Renal pelvis (tissue), 4 donors: ENCODE results near the gene NT5DC3. TPM values are rescaled to one million over a fixed set of nuclear protein-coding genes. Genes with fewer than 3 reads are reported as not detected.
A peak's percentile ranks its signal among the peaks of the same experiment; 100 is the strongest.

Source experiments
- DNase-seq: peaks from one replicate; pipeline ENCODE4 v3.0.0-alpha.2; 2013
- polyA plus RNA-seq, 3 donors: library from polyadenylated mRNA; unstranded; fragments of 120-200 nt; gene quantifications; one replicate each; pipeline ENCODE4 v1.2.1, GENCODE V29; 2013; ENCODE audit not compliant: insufficient read length in 3 of 3

The NT5DC3 gene
- polyA plus RNA-seq, 3 donors, result 4.1 to 8.5 (median 8.5) TPM

DNA sequence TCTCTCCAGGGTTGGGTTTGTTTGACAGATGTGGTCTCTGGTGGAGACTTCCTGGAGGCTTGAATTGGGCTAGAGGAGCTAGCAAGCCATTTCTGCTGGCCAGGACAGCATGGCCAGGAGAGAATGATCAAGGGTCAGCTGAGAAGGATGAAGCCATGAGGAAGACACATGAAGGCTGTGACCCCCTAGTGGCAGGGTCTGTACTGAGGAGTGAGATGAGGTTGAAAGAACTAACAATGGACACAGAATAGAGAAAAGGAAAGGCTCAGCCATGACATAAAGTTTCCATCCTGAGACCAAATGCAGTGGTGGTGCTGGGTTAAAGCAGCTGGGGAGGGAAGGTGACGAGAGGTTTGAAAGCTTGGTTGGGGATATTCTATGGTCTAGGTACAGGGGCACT lies 89.9 kb downstream of the NT5DC3 start:
- no peak for DNase-seq

- no peak for DNase-seq
These were observed 92.2 kb downstream of the NT5DC3 start for GRCh38 chr12:103748875-103749274.

DNA sequence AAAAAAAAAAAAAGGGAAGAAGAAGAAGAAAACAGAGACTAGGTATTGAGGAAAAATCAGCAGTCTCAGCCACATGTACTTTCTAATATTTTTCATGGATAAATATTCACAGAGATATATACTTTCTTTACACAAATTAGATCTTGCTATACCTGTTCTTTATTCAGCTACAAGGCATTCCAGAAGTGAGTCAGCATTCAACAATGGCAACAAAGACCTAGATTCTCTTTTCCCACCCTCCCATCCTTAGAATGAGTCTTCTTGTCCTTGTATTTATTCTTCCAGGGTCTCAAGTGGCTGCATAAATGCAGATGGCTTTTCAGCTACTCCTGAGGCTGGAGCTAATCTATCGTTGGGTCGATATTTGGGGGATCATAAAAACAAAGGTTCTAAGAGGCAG lies 93.0 kb downstream of the NT5DC3 start:
- DNase-seq, result no peak

DNA sequence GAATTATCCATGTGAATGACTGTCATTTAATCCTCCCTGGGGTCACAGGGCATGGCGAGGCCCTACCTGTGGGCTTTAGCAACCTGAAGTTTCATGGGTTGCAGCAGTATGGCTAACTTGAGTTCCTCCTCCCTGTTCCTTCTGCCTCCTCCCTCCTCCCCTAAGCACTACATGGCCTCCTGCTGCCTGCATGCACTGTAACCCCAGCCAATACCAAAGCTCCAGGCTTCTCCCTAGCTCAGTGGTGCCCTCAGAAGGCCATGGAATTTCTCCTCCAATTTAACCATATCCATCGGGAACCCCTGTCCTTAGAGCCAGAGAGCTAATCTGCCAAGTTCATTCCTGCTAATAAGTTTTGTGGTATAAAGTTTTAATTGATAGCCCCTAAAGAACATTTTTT lies 95.1 kb downstream of the NT5DC3 start:
- no peak for DNase-seq

- no peak for DNase-seq
These were observed 97.2 kb downstream of the NT5DC3 start for GRCh38 chr12:103743788-103744187.

DNA sequence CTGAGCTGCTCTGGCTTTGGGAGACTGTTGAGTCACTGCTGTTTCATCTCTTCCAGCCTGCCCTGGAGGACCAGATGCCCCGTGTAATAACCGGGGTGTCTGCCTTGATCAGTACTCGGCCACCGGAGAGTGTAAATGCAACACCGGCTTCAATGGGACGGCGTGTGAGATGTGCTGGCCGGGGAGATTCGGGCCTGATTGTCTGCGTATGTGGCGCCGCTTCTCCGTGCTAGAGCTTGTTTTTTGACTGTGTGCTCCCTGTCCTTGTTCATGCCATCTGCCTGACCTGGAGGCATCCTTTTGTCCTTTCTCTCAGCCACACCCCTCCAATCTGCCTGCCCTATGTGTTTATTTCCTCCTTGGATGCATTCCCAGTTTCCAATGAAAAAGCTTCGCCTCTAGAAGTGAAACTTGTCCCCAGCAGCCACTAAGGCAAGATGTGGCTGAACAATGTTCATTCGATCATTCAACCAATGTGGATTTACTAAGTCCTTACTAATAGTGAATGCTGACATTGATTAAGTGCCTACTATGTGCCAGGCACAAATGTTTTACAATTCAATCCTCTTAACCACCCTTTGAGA lies 98.6 kb downstream of the NT5DC3 start:
- peak; percentile 4 for DNase-seq

DNA sequence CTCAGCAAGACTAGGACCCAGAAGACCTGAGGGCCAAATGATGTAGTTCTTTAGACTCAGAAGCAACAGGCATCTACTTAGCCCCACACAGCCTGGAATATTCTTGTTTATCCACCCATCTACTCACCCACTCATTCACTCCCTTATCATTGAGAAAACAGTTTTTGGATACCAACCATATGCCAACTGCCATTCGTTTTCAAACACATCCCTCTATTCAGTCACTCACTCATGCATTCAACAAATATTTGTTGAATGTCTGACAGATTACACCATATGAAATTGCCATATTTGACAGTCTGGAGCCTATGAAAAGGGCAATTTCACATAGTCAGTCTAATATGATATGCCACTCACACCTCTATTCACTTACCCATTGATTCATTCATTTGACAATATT lies 103.2 kb downstream of the NT5DC3 start:
- DNase-seq, result no peak

- DNase-seq, result no peak
These were observed 104.5 kb downstream of the NT5DC3 start for GRCh38 chr12:103736572-103736971.

- DNase-seq, result no peak
These were observed 105.7 kb downstream of the NT5DC3 start for GRCh38 chr12:103735291-103735690.

GRCh38 chr12:103734863-103735262 lies 106.2 kb downstream of the NT5DC3 start:
- DNase-seq, result no peak

DNA sequence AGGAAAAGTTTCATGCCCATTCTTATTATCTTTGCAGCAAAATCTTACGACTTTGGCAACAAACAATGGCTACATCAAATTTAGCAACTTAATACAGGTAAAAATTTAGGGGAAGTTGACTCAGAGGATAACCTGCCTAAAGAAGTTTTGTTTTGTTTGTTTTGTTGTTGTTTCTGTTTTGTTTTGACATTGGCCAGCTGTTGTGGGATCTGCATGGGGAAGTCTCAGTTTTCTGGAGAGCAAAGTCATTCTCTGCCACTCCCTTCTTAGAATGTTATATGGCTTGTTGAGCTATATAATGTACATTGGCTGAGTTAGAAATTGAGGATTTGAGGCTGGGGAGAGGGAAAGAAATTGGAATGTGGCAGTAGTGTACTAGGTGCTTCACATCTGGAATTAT lies 109.5 kb downstream of the NT5DC3 start:
- no peak for DNase-seq

DNA sequence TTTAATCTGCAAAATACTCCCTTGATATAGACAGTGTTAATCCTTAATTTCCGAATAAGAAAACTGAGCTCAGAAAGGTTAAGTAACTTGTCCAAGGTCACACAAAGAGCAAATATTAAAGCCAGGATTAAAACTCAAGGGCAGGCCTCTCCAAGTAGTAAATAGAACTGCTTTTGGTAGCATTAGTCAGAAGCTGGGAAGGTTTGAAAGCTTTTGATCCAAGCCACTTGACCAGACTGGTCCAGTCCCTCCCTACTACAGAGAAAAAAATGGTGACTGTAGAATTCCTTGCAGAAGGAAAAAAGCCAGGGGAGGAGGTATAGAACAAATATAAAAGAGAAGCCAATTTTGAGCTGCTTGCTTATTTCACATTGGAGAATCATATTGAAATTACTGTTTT lies 111.5 kb downstream of the NT5DC3 start:
- no peak for DNase-seq

DNA sequence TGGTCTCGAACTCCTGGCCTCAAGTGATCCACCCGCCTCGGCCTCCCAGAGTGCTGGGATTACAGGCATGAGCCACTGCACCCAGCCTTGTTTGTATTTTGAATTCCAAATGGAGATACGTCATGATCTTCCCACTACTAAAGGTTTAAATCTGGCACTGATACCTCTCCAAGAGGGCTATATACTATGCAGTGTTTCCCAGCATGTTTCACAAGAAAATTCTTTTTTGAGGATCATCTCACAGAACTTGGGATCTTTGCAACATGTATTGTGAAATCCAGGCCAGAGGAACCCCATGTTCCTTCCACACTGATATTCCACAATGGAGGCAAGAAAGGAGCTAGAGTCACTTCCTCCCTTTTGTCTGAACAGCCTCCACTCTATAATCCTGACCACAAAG lies 112.7 kb downstream of the NT5DC3 start:
- no peak for DNase-seq

- no peak for DNase-seq
These were observed 113.4 kb downstream of the NT5DC3 start for GRCh38 chr12:103727638-103728037.

DNA sequence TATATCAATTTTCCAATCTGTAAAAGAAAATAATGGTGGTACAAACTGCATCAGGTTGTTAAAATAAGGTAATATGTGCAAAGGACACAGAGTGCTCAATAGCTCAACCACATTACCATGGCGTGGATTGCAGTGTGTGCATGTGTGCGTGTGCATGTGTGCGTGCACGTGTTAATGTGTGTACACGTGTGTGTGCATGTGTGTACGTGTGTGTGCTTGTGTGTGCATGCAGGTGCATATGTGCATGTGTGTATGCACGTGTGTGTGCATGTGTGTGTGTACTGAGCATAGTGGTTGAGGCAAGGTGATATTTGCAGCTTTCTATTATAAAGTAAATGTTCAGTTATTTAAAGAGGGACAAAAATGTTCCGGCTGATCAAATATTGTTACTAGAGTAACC lies 115.6 kb downstream of the NT5DC3 start:
- no peak for DNase-seq

Other genes starting within 250 kb of the NT5DC3 start
- gene HSP90B1, start 89.2 kb upstream of the NT5DC3 start, polyA plus RNA-seq, result 1,000 to 10,000 TPM in 1 of 3 donors, 100 to 1,000 TPM in 2; 858 to 1,078 (median 947) TPM
- 10 to 100 TPM; 49.3 to 58.2 (median 55.8) TPM for gene TDG, start 124.6 kb upstream of the NT5DC3 start, polyA plus RNA-seq
- gene GLT8D2, start 209.0 kb upstream of the NT5DC3 start, polyA plus RNA-seq, result 10 to 100 TPM in 2 of 3 donors, 1 to 10 TPM in 1; 8.4 to 11.6 (median 10.7) TPM
- gene HCFC2, start 223.3 kb upstream of the NT5DC3 start, polyA plus RNA-seq, result 10 to 100 TPM; 14.0 to 17.1 (median 16.8) TPM